MM.1S (cell line): ENCODE measurements around the gene GPR32.

Experiments used
- EZH2 ChIP-seq: fragments of 300-600 bp; sonication (generic); optimal IDR thresholded peaks from 2 replicates; pipeline ENCODE3; 2017; ENCODE audit warnings: low read depth, mild to moderate bottlenecking, antibody characterized with exemption, low read length, mixed read lengths
- EZH2phosphoT487 ChIP-seq: fragments of 300-600 bp; sonication (generic); IDR thresholded peaks from 2 replicates; pipeline ENCODE4 v1.6.1; 2018; ENCODE audit warnings: antibody characterized with exemption, low read length
- TF ChIP-seq, protein P1 (sequence below): fragments of 300-600 bp; sonication (generic); IDR thresholded peaks from 2 replicates; pipeline ENCODE4 v1.5.1; 2016; ENCODE audit warnings: antibody characterized with exemption, low read length, mixed read lengths

DNA sequence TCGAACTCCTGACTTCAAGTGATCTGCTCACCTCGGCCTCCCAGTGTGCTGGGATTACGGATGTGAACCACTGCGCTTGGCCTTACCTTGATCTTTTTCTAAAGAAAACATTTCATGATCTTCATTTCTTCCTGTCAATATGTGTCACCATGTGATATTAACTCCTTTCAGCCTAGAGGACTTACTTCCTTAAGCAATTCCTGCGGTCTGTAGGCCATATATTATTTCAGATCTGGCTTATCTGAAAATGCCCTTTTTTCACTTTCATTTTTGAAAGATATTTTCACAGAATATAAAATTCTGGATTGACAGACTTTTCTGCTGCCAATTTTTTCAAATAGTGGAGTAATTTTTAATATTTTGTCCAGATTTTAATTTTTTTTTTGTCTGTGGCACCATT lies 2.0 kb upstream of the GPR32 start:
- TF ChIP-seq, protein P1, sequence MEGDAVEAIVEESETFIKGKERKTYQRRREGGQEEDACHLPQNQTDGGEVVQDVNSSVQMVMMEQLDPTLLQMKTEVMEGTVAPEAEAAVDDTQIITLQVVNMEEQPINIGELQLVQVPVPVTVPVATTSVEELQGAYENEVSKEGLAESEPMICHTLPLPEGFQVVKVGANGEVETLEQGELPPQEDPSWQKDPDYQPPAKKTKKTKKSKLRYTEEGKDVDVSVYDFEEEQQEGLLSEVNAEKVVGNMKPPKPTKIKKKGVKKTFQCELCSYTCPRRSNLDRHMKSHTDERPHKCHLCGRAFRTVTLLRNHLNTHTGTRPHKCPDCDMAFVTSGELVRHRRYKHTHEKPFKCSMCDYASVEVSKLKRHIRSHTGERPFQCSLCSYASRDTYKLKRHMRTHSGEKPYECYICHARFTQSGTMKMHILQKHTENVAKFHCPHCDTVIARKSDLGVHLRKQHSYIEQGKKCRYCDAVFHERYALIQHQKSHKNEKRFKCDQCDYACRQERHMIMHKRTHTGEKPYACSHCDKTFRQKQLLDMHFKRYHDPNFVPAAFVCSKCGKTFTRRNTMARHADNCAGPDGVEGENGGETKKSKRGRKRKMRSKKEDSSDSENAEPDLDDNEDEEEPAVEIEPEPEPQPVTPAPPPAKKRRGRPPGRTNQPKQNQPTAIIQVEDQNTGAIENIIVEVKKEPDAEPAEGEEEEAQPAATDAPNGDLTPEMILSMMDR, result no peak
- TF ChIP-seq EZH2phosphoT487, result no peak
- TF ChIP-seq EZH2, result no peak
